Stimulated activated naive CD4-positive, alpha-beta T cell treated with Interleukin-2 at 50 U/mL for 16 hours (primary cell): ENCODE measurements around the gene PRKCE.
"Not testable (repeated sequence)": the region's sequence is repeated elsewhere in the genome, so short reads cannot be mapped to it uniquely, and the experiment has no call there.

ENCODE experiments used
- DNase-seq: peaks from one replicate; lab custom pipeline; 2025; lab: John Stamatoyannopoulos, UW

The PRKCE gene

DNA sequence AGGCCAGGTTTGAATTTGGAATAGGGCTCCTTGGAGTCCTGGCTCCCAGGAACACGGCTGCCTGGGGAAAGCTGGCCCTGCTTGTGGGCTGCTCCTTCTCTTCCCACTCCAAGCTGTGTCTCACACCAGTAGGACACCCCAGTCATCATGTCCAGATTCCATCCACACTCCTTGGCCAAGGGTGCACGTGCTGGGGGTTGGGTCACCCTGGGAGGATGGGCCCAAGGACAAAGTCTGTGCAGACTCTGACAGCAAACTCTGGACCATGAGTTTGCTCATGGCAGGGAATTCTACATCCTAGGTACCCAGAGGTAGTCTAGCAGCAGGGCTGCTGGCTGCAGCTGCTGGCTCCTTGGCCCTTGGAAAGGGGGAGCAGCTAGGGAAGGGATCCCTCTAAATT, 543.4 kb downstream of the PRKCE start:
- no peak for DNase-seq

DNA sequence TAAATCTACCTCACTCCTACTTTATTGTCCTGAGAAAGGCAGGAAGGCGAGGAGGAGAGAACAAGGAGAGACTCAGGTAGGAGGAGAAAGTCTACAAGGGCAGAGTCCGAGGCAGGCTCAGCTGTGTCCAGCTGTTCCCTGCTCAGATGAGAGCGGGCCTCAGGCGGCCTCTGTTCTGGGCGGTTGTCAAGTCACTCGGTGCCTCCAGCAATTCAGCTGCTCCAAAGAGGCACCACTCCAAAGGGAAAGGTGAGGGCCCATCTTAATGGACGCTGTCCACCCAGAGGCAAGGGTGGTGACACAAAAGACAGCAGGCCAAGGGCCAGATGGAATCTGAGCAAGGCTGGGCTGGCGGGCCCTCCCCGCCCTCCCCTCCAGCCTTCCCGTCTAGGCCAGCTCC, 544.3 kb downstream of the PRKCE start:
- no peak for DNase-seq

GRCh38 chr2:46196871-46197462, 545.5 kb downstream of the PRKCE start:
- DNase-seq: no peak

- DNase-seq: no peak
Observed at GRCh38 chr2:46197672-46198071, 546.2 kb downstream of the PRKCE start.

- DNase-seq: no peak
Observed at GRCh38 chr2:46198164-46198883, 546.8 kb downstream of the PRKCE start.

DNA sequence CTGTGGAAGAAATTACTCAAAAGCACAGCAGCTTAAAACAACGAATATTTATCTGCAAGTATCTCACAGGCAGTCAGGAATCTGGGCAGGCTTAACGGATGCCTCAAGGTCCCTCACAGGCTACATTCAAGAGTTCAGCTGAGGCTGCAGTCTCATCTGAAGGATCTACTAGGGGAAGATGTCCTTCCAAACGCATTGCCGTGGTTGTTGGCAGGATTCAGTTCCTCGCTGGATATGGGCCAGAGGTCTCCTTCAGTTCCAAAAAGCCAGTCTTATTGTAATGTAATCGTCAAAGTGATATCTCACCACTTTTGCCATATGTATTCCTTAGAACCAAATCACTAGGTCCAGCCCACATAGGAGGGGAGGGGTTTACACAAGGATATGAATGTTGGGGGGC, 547.5 kb downstream of the PRKCE start:
- DNase-seq: no peak

DNA sequence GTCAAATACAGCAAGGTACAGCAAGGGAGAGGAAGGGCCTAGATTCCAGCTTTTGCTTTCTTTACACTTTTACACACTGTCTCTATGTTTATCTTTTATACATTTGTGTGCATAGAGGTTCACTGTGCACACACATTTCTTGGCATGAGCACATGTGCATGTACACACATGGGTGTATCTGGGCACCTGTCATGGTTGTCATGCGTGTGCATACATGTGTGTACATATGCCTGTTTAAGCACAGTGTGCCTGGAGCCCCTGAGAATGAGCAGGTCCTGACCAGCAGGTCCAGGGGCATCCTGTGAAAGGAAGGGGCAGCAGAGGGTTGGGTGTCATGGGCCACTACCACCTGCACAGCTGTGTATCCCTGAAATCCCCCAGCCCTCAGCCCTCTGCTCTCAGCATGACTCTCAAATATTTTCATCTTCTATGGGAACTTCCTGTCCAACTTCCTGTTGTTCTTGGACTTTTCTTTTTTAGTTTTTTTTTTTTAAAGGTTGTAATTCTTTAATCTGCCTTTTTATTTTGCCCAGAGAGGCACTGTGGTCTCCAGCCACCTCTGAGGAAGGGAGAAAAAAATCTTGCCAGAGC, 548.7 kb downstream of the PRKCE start:
- no peak for DNase-seq

DNA sequence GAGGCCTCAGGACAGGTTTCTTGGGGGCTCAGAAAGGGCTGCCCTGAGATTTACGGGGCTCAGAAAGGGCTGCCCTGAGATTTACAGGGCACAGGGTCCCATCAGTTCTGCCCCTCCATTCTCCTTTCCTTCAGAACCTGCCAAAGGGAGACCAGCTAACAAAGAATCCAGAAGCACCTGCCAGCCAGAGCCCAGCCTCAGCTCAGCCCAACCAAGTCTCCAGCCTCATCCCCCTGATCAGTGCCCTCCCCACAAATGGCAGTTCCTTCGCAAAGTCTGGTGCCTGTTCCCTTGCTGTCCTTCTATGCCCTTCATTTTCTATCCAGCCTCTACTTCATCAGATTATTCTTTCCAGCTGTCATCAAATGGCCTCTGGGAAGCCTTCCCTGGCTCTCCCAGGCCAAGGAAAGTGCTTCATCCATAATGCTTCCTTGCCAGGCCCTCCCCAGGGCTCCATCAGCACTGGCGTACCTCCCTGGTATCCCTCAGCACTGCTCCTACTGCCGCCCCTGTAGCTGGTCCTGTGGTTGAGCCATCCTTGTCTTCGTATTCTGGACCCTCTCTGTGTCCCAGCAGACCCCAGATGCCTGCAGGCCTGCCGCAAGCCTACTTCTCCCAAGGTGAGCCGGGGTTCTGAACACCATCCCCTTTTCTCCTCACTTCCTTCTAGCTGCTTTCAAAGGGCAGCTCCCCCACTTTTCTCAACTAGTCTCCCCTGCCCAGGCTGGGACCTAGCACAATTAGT, 549.6 kb downstream of the PRKCE start:
- no peak for DNase-seq

DNA sequence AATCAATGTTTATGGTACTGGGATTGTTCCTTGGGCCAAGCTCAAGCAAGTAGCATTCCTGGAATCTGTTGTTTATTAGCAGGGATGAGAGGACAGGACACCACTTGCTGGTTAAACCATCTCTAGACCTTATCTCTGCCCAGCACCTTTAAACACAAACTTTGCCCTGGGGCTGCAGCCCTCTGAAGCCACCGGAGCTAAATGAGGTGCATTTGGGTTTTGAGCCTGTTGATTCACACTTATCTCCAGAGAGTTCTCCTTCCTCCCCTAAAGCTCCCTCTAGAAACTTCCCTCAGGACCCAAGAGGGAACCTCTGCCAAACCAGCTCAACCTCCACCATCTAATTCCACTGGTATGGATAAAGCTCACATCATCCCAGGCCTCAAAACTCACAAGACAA, 551.0 kb downstream of the PRKCE start:
- DNase-seq: no peak

- DNase-seq: no peak
Observed at GRCh38 chr2:46202987-46203386, 551.5 kb downstream of the PRKCE start.

DNA sequence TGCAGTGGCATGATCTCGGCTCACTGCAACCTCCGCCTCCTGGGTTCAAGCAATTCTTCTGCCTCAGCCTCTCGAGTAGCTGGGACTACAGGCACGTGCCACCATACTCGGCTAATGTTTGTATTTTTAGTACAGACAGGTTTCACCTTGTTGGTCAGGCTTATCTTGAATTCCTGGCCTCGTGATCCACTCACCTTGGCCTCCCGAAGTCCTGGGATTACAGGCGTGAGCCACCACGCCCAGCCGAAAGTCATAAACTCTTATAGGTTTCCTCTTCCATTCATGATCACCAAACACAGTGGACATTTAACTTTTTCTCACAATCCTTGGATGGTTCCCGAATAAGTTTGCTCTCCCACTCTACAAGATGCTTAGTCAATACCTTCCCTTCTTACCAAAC, 552.2 kb downstream of the PRKCE start:
- DNase-seq: not testable (repeated sequence)

DNA sequence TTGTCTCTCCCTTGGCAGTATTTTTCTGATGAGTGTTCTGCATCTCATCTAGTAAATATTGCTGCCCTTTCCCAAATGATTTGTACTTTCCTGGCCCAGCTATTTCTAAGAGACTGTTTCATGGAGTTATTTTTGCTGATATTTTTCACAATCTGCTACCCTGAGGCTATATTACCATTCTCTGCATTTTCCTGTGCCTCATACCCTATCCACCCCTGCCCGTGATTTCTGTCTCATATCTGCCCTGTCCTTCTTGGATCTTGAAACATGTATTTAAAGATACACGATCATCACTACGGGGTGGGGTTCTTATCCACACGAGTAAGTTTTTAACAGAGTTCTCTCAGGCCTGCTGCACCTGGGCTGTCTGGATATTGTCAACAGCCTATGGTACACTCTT, 556.1 kb downstream of the PRKCE start:
- DNase-seq: no peak

- DNase-seq: no peak
Observed at GRCh38 chr2:46208766-46209165, 557.3 kb downstream of the PRKCE start.

DNA sequence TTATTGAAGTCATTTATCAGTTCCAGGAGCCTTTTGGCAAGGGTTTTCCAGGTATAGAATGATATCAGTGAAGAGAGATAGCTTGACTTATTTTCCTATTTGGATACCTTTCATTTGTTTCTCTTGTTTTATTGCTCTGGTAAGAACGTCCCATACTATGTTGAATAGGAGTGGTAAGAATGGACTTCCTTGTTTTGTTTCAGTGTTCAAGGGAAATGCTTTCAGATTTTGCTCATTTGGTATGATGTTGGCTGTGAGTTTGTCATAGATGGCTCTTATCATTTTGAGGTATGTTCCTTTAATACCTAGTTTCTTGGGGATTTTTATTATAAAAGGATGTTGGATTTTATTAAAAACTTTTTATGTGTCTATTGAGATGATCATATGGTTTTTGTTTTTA, 558.6 kb downstream of the PRKCE start:
- no peak for DNase-seq

GRCh38 chr2:46211461-46211860, 560.0 kb downstream of the PRKCE start:
- DNase-seq: no peak

DNA sequence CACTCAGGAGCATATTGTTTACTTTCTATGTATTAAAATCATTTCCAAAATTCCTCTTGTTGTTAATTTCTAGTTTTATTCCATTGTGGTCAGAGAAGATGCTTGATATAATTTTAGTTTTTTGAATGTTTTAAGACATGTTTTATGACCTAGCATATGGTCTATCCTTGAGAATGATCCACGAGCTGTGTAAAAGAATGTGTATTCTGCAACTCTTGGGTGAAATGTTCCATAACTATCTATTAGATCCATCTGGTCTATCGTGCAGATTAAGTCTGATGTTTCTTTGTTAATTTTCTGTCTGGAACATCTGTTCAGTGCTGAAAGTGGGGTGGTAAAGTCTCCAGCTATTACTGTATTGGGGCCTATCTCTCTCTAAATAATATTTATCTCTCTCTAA, 562.4 kb downstream of the PRKCE start:
- no peak for DNase-seq

DNA sequence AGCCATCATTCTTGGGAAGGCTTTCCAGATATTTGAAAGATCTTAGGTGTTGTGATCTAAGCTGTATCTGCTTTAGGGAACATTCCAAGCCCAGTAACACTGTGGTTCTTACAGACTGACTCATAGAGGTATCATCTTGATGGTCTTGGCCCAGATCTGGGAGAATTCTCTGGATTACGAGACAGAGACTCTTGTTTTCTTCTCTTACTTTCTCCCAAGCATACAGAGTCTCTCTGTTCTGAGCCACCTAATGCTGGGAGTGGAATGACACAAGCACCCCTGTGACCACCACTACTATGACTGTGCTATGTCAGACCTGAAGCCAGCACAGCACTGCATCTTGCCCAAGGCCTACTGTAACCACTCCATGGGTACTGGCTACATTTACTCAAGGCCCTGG, 564.7 kb downstream of the PRKCE start:
- no peak for DNase-seq

DNA sequence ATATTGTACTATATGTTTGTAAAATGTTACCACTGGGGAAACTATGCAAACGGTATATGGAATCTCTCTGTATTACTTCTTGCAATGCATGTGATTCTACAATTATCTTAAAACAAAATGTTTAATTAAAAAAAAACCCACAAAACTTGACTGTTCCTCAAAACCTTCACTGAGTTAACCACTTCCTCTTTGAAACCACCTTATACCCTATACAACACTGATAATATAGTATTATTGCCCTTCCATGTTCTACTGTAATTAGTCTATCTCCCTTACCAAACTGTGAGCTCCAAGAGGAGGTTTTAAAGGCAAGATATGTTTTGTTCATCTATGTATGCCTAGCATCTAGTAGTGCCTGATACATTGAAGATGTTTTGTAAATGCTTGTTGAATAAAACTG, 572.0 kb downstream of the PRKCE start:
- not testable (repeated sequence) for DNase-seq

GRCh38 chr2:46225150-46225625, 573.7 kb downstream of the PRKCE start:
- no peak for DNase-seq

DNA sequence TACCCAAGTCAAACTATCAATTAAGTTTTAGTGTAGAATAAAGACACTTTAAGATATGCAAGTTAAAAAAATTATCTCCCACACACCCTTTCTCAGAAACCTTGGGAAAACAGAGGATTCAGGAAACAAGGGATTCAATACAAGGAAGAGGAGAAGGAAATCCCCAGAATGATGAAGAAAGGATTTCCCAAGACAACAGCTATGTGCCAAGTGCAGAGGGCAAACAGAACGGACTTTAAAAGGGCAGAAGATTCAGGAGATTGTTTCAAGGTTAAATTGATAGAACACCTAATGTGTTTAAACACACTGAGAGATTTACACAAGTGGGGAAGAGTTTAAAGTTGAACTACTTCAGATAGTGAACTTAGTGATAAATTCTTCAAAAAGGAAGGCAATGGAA, 574.3 kb downstream of the PRKCE start:
- DNase-seq: no peak

GRCh38 chr2:46226620-46227019, 575.1 kb downstream of the PRKCE start:
- DNase-seq: no peak

- DNase-seq: no peak
Observed at GRCh38 chr2:46227022-46227421, 575.5 kb downstream of the PRKCE start.
